Measurements from ENCODE around the gene DTD1. TPM values are rescaled to one million over a fixed set of nuclear protein-coding genes. Genes with fewer than 3 reads are reported as not detected.
"Not testable (repeated sequence)": the region's sequence is repeated elsewhere in the genome, so short reads cannot be mapped to it uniquely, and the experiment has no call there.

DTD1 gene
- total RNA-seq, 4 donors from 2014 or later, result 12.1 to 44.9 (median 19.9) TPM

DNA sequence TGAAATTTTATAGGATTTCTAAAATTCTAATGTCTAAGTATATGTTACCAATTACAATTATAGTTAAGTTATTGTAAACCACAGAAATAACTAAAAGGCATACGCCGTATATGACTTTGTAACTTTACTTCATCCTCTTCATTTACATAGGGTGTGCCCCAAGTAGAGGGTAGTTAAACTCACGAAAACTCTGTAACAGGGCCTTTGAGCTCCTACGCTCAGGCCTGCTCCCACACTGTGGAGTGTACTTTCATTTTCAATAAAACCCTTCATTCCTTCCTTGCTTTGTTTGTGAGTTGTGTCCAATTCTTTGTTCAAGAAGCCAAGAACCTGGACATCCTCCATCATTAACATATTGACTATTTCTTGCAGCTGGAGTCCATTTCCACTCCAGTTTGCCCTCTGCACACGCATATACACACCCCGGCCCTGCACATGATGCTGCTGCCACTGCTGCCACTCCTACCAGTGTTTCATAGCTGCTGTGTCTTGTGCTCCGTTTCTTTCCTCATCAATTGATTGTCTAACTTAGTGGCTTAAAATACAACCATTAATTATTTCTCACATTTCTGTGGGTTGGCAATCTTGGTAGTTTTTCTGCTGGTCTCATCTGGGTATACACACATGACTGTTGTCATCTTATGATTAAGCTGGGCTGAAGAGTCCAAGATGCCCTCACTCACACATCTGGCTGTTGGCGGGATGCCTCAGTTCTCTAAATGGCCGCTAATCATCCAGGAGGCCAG is 192.7 kb downstream of the DTD1 start:
- H3K27me3 ChIP-seq, result no peaks in the 10 kb centered on the region
- H3K9me3 ChIP-seq, result no peaks in the 10 kb centered on the region
- H3K27ac ChIP-seq, result no peak overlapping the region
- TF ChIP-seq EP300 (IDR thresholded peaks at IDR 0.05), result no peak
- TF ChIP-seq POLR2A (IDR thresholded peaks at IDR 0.05), result no peak
- TF ChIP-seq, protein P1, sequence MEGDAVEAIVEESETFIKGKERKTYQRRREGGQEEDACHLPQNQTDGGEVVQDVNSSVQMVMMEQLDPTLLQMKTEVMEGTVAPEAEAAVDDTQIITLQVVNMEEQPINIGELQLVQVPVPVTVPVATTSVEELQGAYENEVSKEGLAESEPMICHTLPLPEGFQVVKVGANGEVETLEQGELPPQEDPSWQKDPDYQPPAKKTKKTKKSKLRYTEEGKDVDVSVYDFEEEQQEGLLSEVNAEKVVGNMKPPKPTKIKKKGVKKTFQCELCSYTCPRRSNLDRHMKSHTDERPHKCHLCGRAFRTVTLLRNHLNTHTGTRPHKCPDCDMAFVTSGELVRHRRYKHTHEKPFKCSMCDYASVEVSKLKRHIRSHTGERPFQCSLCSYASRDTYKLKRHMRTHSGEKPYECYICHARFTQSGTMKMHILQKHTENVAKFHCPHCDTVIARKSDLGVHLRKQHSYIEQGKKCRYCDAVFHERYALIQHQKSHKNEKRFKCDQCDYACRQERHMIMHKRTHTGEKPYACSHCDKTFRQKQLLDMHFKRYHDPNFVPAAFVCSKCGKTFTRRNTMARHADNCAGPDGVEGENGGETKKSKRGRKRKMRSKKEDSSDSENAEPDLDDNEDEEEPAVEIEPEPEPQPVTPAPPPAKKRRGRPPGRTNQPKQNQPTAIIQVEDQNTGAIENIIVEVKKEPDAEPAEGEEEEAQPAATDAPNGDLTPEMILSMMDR (IDR thresholded peaks at IDR 0.05), result no peak
- TF ChIP-seq POLR2AphosphoS5 (IDR thresholded peaks at IDR 0.05), result no peak
- H3K4me1 ChIP-seq, result no peaks in the 10 kb centered on the region
- no peaks in the 10 kb centered on the region for H3K36me3 ChIP-seq
- ATAC-seq, result no peak
- 51 to 65% methylated on average over 7 to 8 of the region's 9 CpGs for WGBS, 2 donors (ENCODE audit: low coverage in 1 of 2)
- no peak overlapping the region for H3K4me3 ChIP-seq

DNA sequence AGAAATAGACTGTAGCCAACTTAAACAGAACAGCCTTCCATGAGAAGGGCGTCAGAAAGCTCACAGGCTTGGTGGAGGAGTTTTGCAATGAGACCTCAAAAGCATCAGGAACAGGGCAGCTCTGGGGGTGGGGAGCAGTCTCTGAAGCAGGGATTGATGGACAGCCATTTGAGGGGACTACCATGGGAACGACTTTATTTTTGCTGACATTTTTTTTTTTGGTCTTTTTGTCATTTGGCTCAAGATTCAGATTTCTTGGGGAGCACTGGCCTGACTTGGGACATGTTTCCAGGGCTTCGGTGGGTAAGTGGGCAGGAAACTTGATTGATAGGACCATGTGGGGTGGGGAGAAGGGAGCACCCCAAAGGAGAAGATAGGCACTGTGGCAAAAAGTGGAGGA is 193.7 kb downstream of the DTD1 start:
- TF ChIP-seq POLR2AphosphoS5 (IDR thresholded peaks at IDR 0.05), result no peak
- TF ChIP-seq, protein P1 (IDR thresholded peaks at IDR 0.05), result no peak
- TF ChIP-seq EP300 (IDR thresholded peaks at IDR 0.05), result no peak
- no peak for TF ChIP-seq POLR2A (IDR thresholded peaks at IDR 0.05)
- Histone ChIP-seq H3K4me1 (no peaks in the 10 kb centered on the region), H3K27me3 (peaks cover under 1% of the 10 kb centered on the region), H3K9me3 (no peaks in the 10 kb centered on the region), H3K36me3 (no peaks in the 10 kb centered on the region), H3K27ac (no peak overlapping the region), H3K4me3 (no peak overlapping the region)
- ATAC-seq, result no peak
- WGBS, 2 donors (ENCODE audit: low coverage in 1 of 2), result 67 to 88% methylated on average over 1 to 3 of the region's 3 CpGs

DNA sequence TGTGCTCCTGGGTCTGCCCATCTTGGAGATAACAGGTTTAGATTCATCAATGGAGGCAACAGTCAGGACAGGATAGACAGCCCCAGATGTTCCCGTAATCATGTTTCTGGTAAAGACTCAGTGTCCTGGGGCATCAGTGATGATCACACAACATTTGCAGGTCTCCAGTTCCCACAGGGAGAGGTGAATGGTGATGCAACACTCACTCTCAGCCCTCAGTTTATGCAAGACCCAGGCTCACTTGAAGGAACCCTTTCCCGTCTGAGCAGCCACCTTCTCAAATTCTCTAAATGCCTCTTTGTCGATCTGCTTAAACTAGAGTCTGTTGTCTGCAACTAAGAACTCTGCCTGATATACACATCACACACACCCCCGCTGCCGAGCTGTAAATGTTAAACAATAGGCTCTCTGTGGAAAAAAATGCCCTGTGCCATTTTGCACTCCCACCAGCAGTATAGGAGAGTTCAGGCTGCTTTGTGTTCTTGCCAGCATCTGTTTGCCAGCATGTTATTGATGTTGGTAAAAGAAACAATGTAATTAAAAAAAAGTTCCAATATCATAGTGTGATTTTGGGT is 195.6 kb downstream of the DTD1 start:
- ATAC-seq, result no peak
- Histone ChIP-seq H3K4me3 (no peak overlapping the region), H3K36me3 (no peaks in the 10 kb centered on the region), H3K4me1 (no peaks in the 10 kb centered on the region), H3K27ac (no peak overlapping the region), H3K27me3 (peaks cover 8% of the 10 kb centered on the region), H3K9me3 (no peaks in the 10 kb centered on the region)
- WGBS, 2 donors (ENCODE audit: low coverage in 1 of 2), result 72 to 76% methylated on average over 4 of the region's 5 CpGs
- TF ChIP-seq POLR2A (IDR thresholded peaks at IDR 0.05) (no peak), EP300 (IDR thresholded peaks at IDR 0.05) (no peak)

DNA sequence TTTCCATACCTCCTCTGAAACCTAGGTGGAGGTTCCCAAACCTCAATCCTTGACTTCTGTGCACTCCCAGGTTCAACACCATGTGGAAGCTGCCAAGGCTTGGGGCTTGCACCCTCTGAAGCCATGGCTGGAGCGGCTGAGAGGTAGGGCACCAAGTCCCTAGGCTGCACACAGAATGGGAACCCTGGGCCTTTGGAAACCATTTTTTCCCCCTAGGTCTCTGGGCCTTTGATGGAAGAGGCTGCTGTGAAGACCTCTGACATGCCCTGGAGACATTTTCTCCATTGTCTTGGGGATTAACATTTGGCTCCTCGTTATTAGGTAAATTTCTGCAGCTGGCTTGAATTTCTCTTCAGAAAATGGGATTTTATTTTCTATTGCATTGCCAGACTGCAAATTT is 199.2 kb downstream of the DTD1 start:
- H3K36me3 ChIP-seq, H3K9me3 ChIP-seq, H3K27ac ChIP-seq, ATAC-seq, H3K4me3 ChIP-seq, H3K4me1 ChIP-seq: not testable (repeated sequence)
- H3K27me3 ChIP-seq, result peaks cover 12% of the 10 kb centered on the region
- 100% methylated on average over 1 of the region's 2 CpGs for WGBS, 2 donors (ENCODE audit: low coverage in 1 of 2)

DNA sequence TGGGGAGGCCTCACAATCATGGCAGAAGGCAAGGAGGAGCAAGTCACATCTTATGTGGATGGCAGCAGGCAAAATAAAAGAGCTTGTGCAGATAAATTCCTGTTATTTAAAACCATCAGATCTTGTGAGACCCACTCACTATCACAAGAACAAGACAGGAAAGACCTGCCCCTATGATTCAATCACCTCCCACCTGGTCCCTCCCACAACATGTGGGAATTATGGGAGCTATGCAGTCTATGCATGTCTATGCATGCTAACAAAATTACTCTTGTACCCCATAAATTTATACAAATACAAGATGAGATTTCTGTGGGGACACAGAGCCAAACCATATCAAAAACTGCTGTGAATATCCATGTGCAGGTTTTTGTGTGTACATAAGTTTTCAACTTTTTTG is 200.2 kb downstream of the DTD1 start:
- H3K4me3 ChIP-seq, result no peak overlapping the region
- TF ChIP-seq, protein P1 (IDR thresholded peaks at IDR 0.05), result no peak
- TF ChIP-seq POLR2A (IDR thresholded peaks at IDR 0.05) (no peak), POLR2AphosphoS5 (IDR thresholded peaks at IDR 0.05) (no peak), EP300 (IDR thresholded peaks at IDR 0.05) (no peak)
- H3K36me3 ChIP-seq, result no peaks in the 10 kb centered on the region
- peaks cover 12% of the 10 kb centered on the region for H3K27me3 ChIP-seq
- no peaks in the 10 kb centered on the region for H3K4me1 ChIP-seq
- H3K9me3 ChIP-seq, result no peaks in the 10 kb centered on the region
- ATAC-seq, result no peak
- H3K27ac ChIP-seq, result no peak overlapping the region

DNA sequence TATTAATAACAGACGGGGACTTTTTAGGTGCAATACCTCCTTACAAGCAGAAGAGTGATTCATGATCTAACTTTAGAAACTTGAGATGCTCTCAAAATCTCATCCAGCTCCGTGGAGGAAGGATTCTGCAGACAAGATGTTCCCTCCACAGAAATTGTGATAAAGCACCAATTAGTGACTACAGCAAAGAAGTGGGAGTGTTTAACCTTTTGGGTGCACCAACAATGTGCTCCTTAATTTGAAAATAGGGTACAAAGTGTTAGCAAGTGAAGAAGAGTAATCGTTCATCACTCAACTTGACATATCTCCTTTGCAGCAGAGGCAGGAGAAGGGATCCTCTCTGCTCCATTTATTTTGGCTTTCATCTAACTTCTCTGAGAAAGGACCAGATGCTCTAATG is 202.9 kb downstream of the DTD1 start:
- no peaks in the 10 kb centered on the region for H3K9me3 ChIP-seq
- no peak overlapping the region for H3K4me3 ChIP-seq
- WGBS, 2 donors (ENCODE audit: low coverage in 1 of 2), result 57 to 81% methylated on average over 2 to 3 of the region's 3 CpGs
- H3K27ac ChIP-seq, result no peak overlapping the region
- H3K27me3 ChIP-seq, result peaks cover 12% of the 10 kb centered on the region
- no peaks in the 10 kb centered on the region for H3K36me3 ChIP-seq
- H3K4me1 ChIP-seq, result peaks cover 0 to 13% (median 8%) of the 10 kb centered on the region in 3 donors
- TF ChIP-seq POLR2A (IDR thresholded peaks at IDR 0.05) (no peak), POLR2AphosphoS5 (IDR thresholded peaks at IDR 0.05) (no peak), EP300 (IDR thresholded peaks at IDR 0.05) (no peak)
- TF ChIP-seq, protein P1 (IDR thresholded peaks at IDR 0.05), result no peak
- ATAC-seq, result no peak

Data from gastroesophageal sphincter (tissue), 4 donors.